DMS 273 treated with DMSO at 0.1 percent for 48 hours (cell line): ENCODE measurements around the gene SRP72.

Source experiments
- DNase-seq: peaks from one replicate; lab custom pipeline; 2025; lab: John Stamatoyannopoulos, UW

SRP72 gene

DNA sequence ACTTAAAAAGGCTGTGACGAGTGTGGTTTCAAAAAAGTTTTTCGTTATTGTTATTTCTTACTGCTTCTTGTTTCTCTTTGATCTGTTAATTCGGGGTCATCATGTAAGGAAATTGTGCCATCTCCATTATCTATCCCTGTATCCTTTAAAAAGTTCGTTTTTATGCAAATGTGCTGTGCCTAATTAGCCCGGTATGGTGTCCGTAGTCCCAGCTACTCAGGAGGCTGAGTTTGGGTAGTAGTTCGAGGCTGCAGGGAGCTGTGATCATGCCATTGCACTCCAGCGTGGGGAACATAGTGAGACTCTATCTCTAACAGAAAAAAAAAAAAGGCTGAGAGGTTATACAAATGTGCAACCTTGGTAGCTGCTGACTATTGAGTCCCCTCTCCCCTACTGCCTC, 83.2 kb downstream of the SRP72 start:
- no peak for DNase-seq

DNA sequence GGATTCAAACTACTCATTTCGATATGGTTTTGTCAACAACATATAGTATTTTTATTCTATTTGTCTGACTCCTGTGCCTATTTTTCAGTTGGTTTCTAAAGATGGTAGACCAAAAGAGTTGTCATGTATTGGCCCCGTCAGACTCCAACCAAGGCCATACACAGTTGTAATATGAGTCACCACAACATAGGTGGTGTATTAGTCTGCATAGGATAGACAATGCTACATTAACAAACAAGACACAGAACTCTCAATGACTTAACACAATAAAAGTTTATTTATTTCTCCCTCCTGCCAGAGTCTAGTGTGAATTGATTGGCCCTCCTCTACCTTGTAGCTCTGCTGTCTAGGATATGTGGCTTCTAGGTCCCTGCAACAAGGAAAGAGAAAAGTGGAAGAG, 84.1 kb downstream of the SRP72 start:
- no peak for DNase-seq

GRCh38 chr4:56552273-56552672, 84.9 kb downstream of the SRP72 start:
- DNase-seq: no peak
